AG10803 (cell line): ENCODE data around the gene OR2L2.
"Not testable (repeated sequence)": the region's sequence is repeated elsewhere in the genome, so short reads cannot be mapped to it uniquely, and the experiment has no call there.

Experiments used
- DNase-seq: peaks from one replicate; pipeline ENCODE4 v3.0.0; 2010; ENCODE audit warnings: low read depth
- H3K4me3 ChIP-seq: 2 replicates; pipeline ENCODE4 v1.5.1; 2011; ENCODE audit warnings: mild to moderate bottlenecking, low read length, control low read depth
- TF ChIP-seq, protein P1 (sequence below): conservative IDR thresholded peaks from 2 replicates; pipeline ENCODE4 v1.5.1; 2011; ENCODE audit warnings: mild to moderate bottlenecking, low read length, control low read depth, inconsistent platforms

OR2L2 gene

DNA sequence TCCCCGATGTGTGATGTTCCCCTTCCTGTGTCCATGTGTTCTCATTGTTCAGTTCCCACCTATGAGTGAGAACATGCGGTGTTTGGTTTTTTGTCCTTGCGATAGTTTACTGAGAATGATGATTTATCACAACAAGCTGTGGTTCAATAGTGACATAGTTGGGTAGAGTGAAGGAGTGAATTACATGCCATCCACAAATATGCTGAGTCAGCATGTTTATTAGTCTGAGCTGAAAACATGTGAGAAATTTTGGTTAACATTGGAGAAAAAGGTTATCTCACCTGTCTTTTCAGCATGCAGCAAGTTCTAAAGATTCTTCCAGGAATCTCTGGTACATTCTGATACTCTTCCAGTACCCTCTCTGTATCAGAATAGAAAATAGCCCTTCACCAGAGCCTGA is 35.7 kb downstream of the OR2L2 start:
- TF ChIP-seq, protein P1, sequence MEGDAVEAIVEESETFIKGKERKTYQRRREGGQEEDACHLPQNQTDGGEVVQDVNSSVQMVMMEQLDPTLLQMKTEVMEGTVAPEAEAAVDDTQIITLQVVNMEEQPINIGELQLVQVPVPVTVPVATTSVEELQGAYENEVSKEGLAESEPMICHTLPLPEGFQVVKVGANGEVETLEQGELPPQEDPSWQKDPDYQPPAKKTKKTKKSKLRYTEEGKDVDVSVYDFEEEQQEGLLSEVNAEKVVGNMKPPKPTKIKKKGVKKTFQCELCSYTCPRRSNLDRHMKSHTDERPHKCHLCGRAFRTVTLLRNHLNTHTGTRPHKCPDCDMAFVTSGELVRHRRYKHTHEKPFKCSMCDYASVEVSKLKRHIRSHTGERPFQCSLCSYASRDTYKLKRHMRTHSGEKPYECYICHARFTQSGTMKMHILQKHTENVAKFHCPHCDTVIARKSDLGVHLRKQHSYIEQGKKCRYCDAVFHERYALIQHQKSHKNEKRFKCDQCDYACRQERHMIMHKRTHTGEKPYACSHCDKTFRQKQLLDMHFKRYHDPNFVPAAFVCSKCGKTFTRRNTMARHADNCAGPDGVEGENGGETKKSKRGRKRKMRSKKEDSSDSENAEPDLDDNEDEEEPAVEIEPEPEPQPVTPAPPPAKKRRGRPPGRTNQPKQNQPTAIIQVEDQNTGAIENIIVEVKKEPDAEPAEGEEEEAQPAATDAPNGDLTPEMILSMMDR = no peak
- H3K4me3 ChIP-seq = no peak overlapping the region
- DNase-seq = no peak

DNA sequence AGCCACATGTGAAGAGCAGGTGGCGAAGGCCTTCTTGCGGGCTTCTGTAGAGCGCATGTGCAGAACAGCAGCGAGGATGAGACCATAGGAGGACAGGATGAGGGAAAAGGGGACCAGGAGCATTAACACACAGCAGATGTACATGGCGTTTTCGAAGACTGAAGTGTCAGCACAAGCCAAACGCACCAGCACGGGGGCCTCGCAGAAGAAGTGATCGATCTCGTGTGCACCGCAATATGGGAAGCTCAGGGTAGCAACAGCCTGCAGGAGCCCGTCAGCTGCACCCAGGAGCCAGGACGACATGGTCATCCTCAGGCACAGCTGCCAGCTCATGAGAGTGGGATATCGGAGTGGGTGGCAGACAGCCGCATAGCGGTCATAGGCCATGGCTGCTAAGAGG is 54.0 kb downstream of the OR2L2 start:
- not testable (repeated sequence) for H3K4me3 ChIP-seq, DNase-seq
